Inflammatory macrophage treated with lipopolysaccharide for 1 hour (primary cell): Measurements from ENCODE around the gene CFAP54.
"Not testable (repeated sequence)": the region's sequence is repeated elsewhere in the genome, so short reads cannot be mapped to it uniquely, and the experiment has no call there.

Experiments
- DNase-seq, 2 donors: peaks; one replicate each; pipeline ENCODE4 v3.0.0-alpha.2; 2020 to 2022

Gene CFAP54

GRCh38 chr12:96473394-96474093, 15.8 kb upstream of the CFAP54 start:
- no peak for DNase-seq

- DNase-seq, result no peak
These were observed 15.2 kb upstream of the CFAP54 start for GRCh38 chr12:96474206-96474605.

- DNase-seq, result no peak
These were observed 11.4 kb upstream of the CFAP54 start for GRCh38 chr12:96478011-96478410.

GRCh38 chr12:96482086-96482485, 7.3 kb upstream of the CFAP54 start:
- no peak for DNase-seq

- no peak for DNase-seq
These were observed 6.3 kb upstream of the CFAP54 start for GRCh38 chr12:96483116-96483515.

- no peak for DNase-seq
These were observed 2.4 kb upstream of the CFAP54 start for GRCh38 chr12:96486751-96487613.

- DNase-seq, result no peak
These were observed 1.7 kb upstream of the CFAP54 start for GRCh38 chr12:96487634-96488033.

- no peak for DNase-seq
These were observed 3.7 kb downstream of the CFAP54 start for GRCh38 chr12:96493106-96493505.

- not testable (repeated sequence) for DNase-seq
These were observed 4.8 kb downstream of the CFAP54 start for GRCh38 chr12:96494154-96494553.

- DNase-seq, result no peak
These were observed 5.8 kb downstream of the CFAP54 start for GRCh38 chr12:96495155-96495554.

- no peak for DNase-seq
These were observed 6.6 kb downstream of the CFAP54 start for GRCh38 chr12:96495841-96496545.

GRCh38 chr12:96496944-96497343, 7.6 kb downstream of the CFAP54 start:
- DNase-seq, result no peak

GRCh38 chr12:96497855-96498254, 8.5 kb downstream of the CFAP54 start:
- no peak for DNase-seq

GRCh38 chr12:96500693-96501092, 11.3 kb downstream of the CFAP54 start:
- DNase-seq, result no peak

- DNase-seq, result peak; percentile 68 to 80
These were observed 11.9 kb downstream of the CFAP54 start for GRCh38 chr12:96501133-96501761.

- no peak for DNase-seq
These were observed 12.5 kb downstream of the CFAP54 start for GRCh38 chr12:96501908-96502307.

- DNase-seq, result no peak
These were observed 13.1 kb downstream of the CFAP54 start for GRCh38 chr12:96502477-96502876.

GRCh38 chr12:96502949-96503532, 13.7 kb downstream of the CFAP54 start:
- no peak for DNase-seq

GRCh38 chr12:96503976-96504375, 14.6 kb downstream of the CFAP54 start:
- DNase-seq, result no peak

- no peak for DNase-seq
These were observed 17.4 kb downstream of the CFAP54 start for GRCh38 chr12:96506776-96507175.

GRCh38 chr12:96510306-96510764, 21.0 kb downstream of the CFAP54 start:
- no peak for DNase-seq

GRCh38 chr12:96513166-96513565, 23.8 kb downstream of the CFAP54 start:
- no peak for DNase-seq

GRCh38 chr12:96513681-96514080, 24.3 kb downstream of the CFAP54 start:
- no peak for DNase-seq
